ENCODE data around the gene NEK10. TPM values are rescaled to one million over a fixed set of nuclear protein-coding genes. Genes with fewer than 3 reads are reported as not detected.
A peak's percentile ranks its signal among the peaks of the same experiment; 100 is the strongest.

NEK10 gene
- total and polyA plus RNA-seq, 2 of the 13 experiments (the other 11 are each of a cell fraction or from before 2014, with no cell fraction given) = 2.8 to 14.2 TPM

DNA sequence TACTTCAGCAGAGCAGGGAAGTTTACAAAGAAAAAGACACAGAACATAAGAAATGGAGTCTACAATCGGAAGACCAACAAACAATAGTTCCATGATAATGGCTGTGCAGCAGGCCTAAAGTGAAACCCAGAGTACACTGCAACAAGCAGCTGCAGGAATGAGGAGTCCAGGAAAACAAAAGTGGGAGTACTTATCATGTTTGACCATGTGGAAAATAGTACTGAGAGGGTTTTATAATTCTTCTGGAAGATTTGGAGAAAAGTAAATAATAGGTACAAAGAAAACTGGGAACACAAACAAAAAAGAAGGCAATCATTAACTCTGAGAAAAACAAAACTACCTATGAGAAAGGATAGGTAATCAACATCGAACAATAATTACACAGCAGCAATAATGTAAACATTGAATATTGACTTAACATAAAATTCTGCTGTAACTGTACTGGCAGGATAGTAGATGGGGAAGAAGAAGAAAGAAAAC is 87.5 kb downstream of the NEK10 start (continued):
- TF ChIP-seq MAF1 (CRISPR knock-in tag; IDR thresholded peaks at IDR 0.05; ENCODE audit: borderline replicate concordance) (no peak), ZNF12 (CRISPR knock-in tag; IDR thresholded peaks at IDR 0.05) (peak; percentile 84), SMARCE1 (IDR thresholded peaks at IDR 0.05; ENCODE audit: borderline replicate concordance) (no peak), NFIC (IDR thresholded peaks at IDR 0.05; ENCODE audit: low read length) (peak; percentile 93; the same call in 1 of the 2 replicates), HDAC6 (IDR thresholded peaks at IDR 0.05; ENCODE audit: low read depth, low read length) (no peak), TFE3 (CRISPR knock-in tag; IDR thresholded peaks at IDR 0.05) (peak; percentile 34; the same call in 1 of the 2 replicates), ZNF446 (CRISPR knock-in tag; IDR thresholded peaks at IDR 0.05) (no peak), ZNF17 (CRISPR knock-in tag; IDR thresholded peaks at IDR 0.05) (no peak), ZNF441 (CRISPR knock-in tag; IDR thresholded peaks at IDR 0.05; ENCODE audit: borderline replicate concordance) (no peak), GTF3A (CRISPR knock-in tag; conservative IDR thresholded peaks at IDR 0.05) (no peak), ELF3 (CRISPR knock-in tag; IDR thresholded peaks at IDR 0.05) (peak; percentile 71), HNRNPL (IDR thresholded peaks at IDR 0.05; ENCODE audit: low read depth, low read length) (no peak), CREB3 (CRISPR knock-in tag; IDR thresholded peaks at IDR 0.05) (peak; percentile 72; the same call in 1 of the 2 replicates), ZKSCAN8 (CRISPR knock-in tag; IDR thresholded peaks at IDR 0.05; ENCODE audit: borderline replicate concordance) (no peak), CBX2 (IDR thresholded peaks at IDR 0.05; ENCODE audit: low read depth, low read length) (no peak), CBX2 (CRISPR knock-in tag; IDR thresholded peaks at IDR 0.05; ENCODE audit: low read depth) (no peak), SRSF1 (optimal IDR thresholded peaks at IDR 0.05; ENCODE audit: low read depth, low read length) (no peak), ZNF567 (CRISPR knock-in tag; IDR thresholded peaks at IDR 0.05; ENCODE audit: borderline replicate concordance) (no peak), RELA (CRISPR knock-in tag; IDR thresholded peaks at IDR 0.05) (no peak), PRDM15 (CRISPR knock-in tag; IDR thresholded peaks at IDR 0.05) (no peak)
- TF ChIP-seq, protein P1, sequence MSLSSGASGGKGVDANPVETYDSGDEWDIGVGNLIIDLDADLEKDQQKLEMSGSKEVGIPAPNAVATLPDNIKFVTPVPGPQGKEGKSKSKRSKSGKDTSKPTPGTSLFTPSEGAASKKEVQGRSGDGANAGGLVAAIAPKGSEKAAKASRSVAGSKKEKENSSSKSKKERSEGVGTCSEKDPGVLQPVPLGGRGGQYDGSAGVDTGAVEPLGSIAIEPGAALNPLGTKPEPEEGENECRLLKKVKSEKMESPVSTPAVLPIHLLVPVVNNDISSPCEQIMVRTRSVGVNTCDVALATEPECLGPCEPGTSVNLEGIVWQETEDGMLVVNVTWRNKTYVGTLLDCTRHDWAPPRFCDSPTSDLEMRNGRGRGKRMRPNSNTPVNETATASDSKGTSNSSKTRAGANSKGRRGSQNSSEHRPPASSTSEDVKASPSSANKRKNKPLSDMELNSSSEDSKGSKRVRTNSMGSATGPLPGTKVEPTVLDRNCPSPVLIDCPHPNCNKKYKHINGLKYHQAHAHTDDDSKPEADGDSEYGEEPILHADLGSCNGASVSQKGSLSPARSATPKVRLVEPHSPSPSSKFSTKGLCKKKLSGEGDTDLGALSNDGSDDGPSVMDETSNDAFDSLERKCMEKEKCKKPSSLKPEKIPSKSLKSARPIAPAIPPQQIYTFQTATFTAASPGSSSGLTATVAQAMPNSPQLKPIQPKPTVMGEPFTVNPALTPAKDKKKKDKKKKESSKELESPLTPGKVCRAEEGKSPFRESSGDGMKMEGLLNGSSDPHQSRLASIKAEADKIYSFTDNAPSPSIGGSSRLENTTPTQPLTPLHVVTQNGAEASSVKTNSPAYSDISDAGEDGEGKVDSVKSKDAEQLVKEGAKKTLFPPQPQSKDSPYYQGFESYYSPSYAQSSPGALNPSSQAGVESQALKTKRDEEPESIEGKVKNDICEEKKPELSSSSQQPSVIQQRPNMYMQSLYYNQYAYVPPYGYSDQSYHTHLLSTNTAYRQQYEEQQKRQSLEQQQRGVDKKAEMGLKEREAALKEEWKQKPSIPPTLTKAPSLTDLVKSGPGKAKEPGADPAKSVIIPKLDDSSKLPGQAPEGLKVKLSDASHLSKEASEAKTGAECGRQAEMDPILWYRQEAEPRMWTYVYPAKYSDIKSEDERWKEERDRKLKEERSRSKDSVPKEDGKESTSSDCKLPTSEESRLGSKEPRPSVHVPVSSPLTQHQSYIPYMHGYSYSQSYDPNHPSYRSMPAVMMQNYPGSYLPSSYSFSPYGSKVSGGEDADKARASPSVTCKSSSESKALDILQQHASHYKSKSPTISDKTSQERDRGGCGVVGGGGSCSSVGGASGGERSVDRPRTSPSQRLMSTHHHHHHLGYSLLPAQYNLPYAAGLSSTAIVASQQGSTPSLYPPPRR (CRISPR knock-in tag; IDR thresholded peaks at IDR 0.05; ENCODE audit: borderline replicate concordance) = peak; percentile 86

Data from HepG2 (cell line).